ENCODE results near the gene FOXI3.

FOXI3 gene

GRCh38 chr2:88458633-88459032, 6.1 kb upstream of the FOXI3 start:
- H3K4me1 ChIP-seq (ENCODE audit: insufficient read depth, low read length, poor library complexity, severe bottlenecking) = no peaks in the 10 kb centered on the region
- no peaks in the 10 kb centered on the region for H3F3A ChIP-seq (ENCODE audit: low read depth)
- H2AFZ ChIP-seq (ENCODE audit: low read length) = no peak overlapping the region
- H3K36me3 ChIP-seq (ENCODE audit: insufficient read depth, low read length) = no peaks in the 10 kb centered on the region
- no peak overlapping the region for H3K4me3 ChIP-seq (ENCODE audit: low read length, poor library complexity, severe bottlenecking)
- no peaks in the 10 kb centered on the region for H3K9me2 ChIP-seq (replicated peaks; ENCODE audit: low read depth, low read length)
- no peaks in the 10 kb centered on the region for H3K79me2 ChIP-seq (ENCODE audit: insufficient read depth, low read length)
- no peaks in the 10 kb centered on the region for H4K20me1 ChIP-seq (ENCODE audit: insufficient read depth, low read length, poor library complexity, severe bottlenecking)
- H3K27me3 ChIP-seq (ENCODE audit: insufficient read depth, low read length, poor library complexity, severe bottlenecking) = no peaks in the 10 kb centered on the region
- no peak overlapping the region for H3K9ac ChIP-seq (ENCODE audit: low read depth, low read length, poor library complexity, severe bottlenecking)
- no peak overlapping the region for H3K4me2 ChIP-seq (ENCODE audit: low read depth, low read length, poor library complexity, severe bottlenecking)
- no peak for TF ChIP-seq EZH2phosphoT487 (IDR thresholded peaks at IDR 0.05; ENCODE audit: borderline replicate concordance)
- TF ChIP-seq, protein P1, sequence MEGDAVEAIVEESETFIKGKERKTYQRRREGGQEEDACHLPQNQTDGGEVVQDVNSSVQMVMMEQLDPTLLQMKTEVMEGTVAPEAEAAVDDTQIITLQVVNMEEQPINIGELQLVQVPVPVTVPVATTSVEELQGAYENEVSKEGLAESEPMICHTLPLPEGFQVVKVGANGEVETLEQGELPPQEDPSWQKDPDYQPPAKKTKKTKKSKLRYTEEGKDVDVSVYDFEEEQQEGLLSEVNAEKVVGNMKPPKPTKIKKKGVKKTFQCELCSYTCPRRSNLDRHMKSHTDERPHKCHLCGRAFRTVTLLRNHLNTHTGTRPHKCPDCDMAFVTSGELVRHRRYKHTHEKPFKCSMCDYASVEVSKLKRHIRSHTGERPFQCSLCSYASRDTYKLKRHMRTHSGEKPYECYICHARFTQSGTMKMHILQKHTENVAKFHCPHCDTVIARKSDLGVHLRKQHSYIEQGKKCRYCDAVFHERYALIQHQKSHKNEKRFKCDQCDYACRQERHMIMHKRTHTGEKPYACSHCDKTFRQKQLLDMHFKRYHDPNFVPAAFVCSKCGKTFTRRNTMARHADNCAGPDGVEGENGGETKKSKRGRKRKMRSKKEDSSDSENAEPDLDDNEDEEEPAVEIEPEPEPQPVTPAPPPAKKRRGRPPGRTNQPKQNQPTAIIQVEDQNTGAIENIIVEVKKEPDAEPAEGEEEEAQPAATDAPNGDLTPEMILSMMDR (conservative IDR thresholded peaks at IDR 0.05; ENCODE audit: low read length) = no peak
- no peaks in the 10 kb centered on the region for H3K9me3 ChIP-seq (ENCODE audit: insufficient read depth, low read depth, low read length)

DNA sequence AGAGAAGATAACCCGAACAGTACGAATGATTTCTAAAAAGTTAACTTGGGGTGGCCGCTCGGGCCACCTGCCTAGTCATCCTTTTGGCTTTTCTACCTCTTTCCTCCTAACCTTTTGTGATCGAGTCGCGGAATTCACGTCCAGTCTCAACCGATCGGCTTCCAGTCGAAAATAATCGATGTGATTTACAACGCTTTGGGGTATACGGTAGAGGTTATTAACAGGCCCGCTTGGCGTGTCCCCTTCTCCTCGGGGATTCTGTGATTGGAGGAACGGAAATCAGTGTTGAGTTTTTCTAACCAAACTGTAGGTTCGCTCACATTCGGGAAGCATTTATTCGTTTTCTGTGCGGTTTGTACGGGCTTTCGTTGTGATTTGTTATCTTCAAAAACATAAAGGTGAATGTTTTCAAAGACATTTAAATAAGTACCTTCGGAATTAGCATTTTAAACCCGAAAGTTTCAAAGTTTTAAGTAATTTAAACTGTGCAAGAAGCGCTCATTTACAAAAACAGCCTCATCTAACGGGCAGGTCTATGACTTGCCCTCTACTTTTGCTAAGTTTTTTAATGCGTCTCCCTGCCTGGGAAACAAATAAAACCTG, 588 bp upstream of the FOXI3 start:
- Histone ChIP-seq H3K79me2 (ENCODE audit: insufficient read depth, low read length) (no peaks in the 10 kb centered on the region), H3K9ac (ENCODE audit: low read depth, low read length, poor library complexity, severe bottlenecking) (no peak overlapping the region), H3K9me3 (ENCODE audit: insufficient read depth, low read depth, low read length) (no peaks in the 10 kb centered on the region), H3K4me3 (ENCODE audit: low read length, poor library complexity, severe bottlenecking) (no peak overlapping the region), H3K27me3 (ENCODE audit: insufficient read depth, low read length, poor library complexity, severe bottlenecking) (no peaks in the 10 kb centered on the region), H3F3A (ENCODE audit: low read depth) (no peaks in the 10 kb centered on the region), H4K20me1 (ENCODE audit: insufficient read depth, low read length, poor library complexity, severe bottlenecking) (no peaks in the 10 kb centered on the region), H3K4me2 (ENCODE audit: low read depth, low read length, poor library complexity, severe bottlenecking) (no peak overlapping the region), H3K36me3 (ENCODE audit: insufficient read depth, low read length) (no peaks in the 10 kb centered on the region), H3K9me2 (replicated peaks; ENCODE audit: low read depth, low read length) (no peaks in the 10 kb centered on the region), H2AFZ (ENCODE audit: low read length) (no peak overlapping the region), H3K4me1 (ENCODE audit: insufficient read depth, low read length, poor library complexity, severe bottlenecking) (no peaks in the 10 kb centered on the region)
- no peak for TF ChIP-seq EZH2phosphoT487 (IDR thresholded peaks at IDR 0.05; ENCODE audit: borderline replicate concordance)
- TF ChIP-seq, protein P1 (conservative IDR thresholded peaks at IDR 0.05; ENCODE audit: low read length) = no peak

DNA sequence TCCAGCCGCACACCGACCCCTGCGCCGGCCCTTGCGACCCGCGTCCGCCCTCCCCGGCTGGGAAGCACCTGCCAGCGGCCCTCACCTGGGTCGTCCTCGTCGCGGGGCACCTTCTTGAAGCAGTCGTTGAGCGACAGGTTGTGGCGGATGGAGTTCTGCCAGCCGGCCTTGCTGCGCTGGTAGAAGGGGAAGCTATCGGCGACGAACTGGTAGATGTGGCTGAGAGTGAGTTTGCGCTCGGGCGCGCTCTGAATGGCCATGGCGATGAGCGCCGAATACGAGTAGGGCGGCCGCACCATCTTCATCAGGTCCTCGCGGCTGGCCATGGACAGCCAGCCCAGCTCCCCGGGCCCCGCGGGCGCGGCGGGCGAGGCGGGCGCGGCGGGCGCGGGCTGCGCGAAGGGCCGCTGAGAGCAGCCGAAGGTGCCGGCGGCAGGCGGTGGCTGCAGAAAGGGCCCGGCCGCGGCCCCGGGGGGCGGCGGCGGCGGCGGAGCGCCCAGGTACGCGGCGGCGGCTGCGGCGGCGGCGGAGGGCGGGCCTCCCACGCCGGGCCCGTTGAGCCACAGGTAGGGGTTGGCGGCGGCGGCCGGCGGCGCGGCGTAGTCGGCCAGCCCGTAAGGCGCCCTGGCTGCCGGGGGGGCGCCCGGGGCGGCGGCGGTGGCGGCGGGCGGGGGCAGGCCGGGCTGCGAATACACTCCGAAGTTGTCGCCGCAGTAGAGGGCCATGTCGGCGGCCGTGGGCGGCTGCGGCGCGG, 505 bp downstream of the FOXI3 start:
- Histone ChIP-seq H3K36me3 (ENCODE audit: insufficient read depth, low read length) (no peaks in the 10 kb centered on the region), H4K20me1 (ENCODE audit: insufficient read depth, low read length, poor library complexity, severe bottlenecking) (no peaks in the 10 kb centered on the region), H3K79me2 (ENCODE audit: insufficient read depth, low read length) (no peaks in the 10 kb centered on the region), H3K9ac (ENCODE audit: low read depth, low read length, poor library complexity, severe bottlenecking) (no peak overlapping the region), H2AFZ (ENCODE audit: low read length) (no peak overlapping the region), H3K4me1 (ENCODE audit: insufficient read depth, low read length, poor library complexity, severe bottlenecking) (no peaks in the 10 kb centered on the region), H3F3A (ENCODE audit: low read depth) (no peaks in the 10 kb centered on the region), H3K9me3 (ENCODE audit: insufficient read depth, low read depth, low read length) (no peaks in the 10 kb centered on the region), H3K9me2 (replicated peaks; ENCODE audit: low read depth, low read length) (no peaks in the 10 kb centered on the region), H3K4me3 (ENCODE audit: low read length, poor library complexity, severe bottlenecking) (no peak overlapping the region), H3K4me2 (ENCODE audit: low read depth, low read length, poor library complexity, severe bottlenecking) (no peak overlapping the region), H3K27me3 (ENCODE audit: insufficient read depth, low read length, poor library complexity, severe bottlenecking) (no peaks in the 10 kb centered on the region)
- TF ChIP-seq EZH2phosphoT487 (IDR thresholded peaks at IDR 0.05; ENCODE audit: borderline replicate concordance) = no peak
- TF ChIP-seq, protein P1 (conservative IDR thresholded peaks at IDR 0.05; ENCODE audit: low read length) = no peak
